Activated CD8-positive, alpha-beta T cell treated with anti-CD3 and anti-CD28 coated beads for 36 hours (primary cell): ENCODE measurements around the gene DAB1. TPM values are rescaled to one million over a fixed set of nuclear protein-coding genes. Genes with fewer than 3 reads are reported as not detected.

Experiments used
- ATAC-seq: fragments of 200-7000 bp; cut with Tn5 transposase; one replicate; pipeline ENCODE4 v1.10.0; 2021; ENCODE audit warnings: mild to moderate bottlenecking, moderate library complexity
- CTCF ChIA-PET: fragments of 350-600 bp; sonication (Branson Sonifier 250); formaldehyde crosslinking; loops from one replicate; lab custom pipeline; 2021; ENCODE audit warnings: antibody characterized with exemption; lab: Charles Lee
- POLR2A ChIA-PET: fragments of 350-600 bp; sonication (Branson Sonifier 250); formaldehyde crosslinking; loops from one replicate; lab custom pipeline; 2021; ENCODE audit warnings: antibody characterized with exemption; lab: Charles Lee
- DNase-seq: peaks from one replicate; pipeline ENCODE4 v3.0.0-alpha.2; 2020
- H3K27ac Mint-ChIP-seq: one replicate; pipeline ENCODE4 v1.8.0; 2021; ENCODE audit warnings: mild to moderate bottlenecking, mixed read lengths
- H3K27me3 Mint-ChIP-seq: one replicate; pipeline ENCODE4 v1.8.0; 2021; ENCODE audit warnings: mixed read lengths
- H3K36me3 Mint-ChIP-seq: one replicate; pipeline ENCODE4 v1.8.0; 2021; ENCODE audit warnings: low read depth, mixed read lengths
- H3K4me1 Mint-ChIP-seq: one replicate; pipeline ENCODE4 v1.8.0; 2021; ENCODE audit warnings: low read depth, mixed read lengths
- H3K4me3 Mint-ChIP-seq: one replicate; pipeline ENCODE4 v1.8.0; 2021; ENCODE audit warnings: mild to moderate bottlenecking, moderate library complexity, mixed read lengths
- H3K9me3 Mint-ChIP-seq: one replicate; pipeline ENCODE4 v1.8.0; 2021; ENCODE audit warnings: mixed read lengths
- intact Hi-C: fragments of 100-400 bp; cut with micrococcal nuclease; formaldehyde crosslinking; loops from one replicate; pipeline ENCODE4 v1.10.0; 2022
- total RNA-seq, 2 experiments: library from RNA; stranded (reverse); gene quantifications; one replicate each; pipeline ENCODE4 v1.2.3, GENCODE V29; 2021
- TF ChIP-seq, protein P1 (sequence below): fragments of 200-600 bp; IDR thresholded peaks from one replicate; pipeline ENCODE4 v1.8.0; 2022; ENCODE audit warnings: antibody characterized with exemption, mild to moderate bottlenecking

Gene DAB1
- total RNA-seq, 2 experiments from 2014 or later: not detected

DNA sequence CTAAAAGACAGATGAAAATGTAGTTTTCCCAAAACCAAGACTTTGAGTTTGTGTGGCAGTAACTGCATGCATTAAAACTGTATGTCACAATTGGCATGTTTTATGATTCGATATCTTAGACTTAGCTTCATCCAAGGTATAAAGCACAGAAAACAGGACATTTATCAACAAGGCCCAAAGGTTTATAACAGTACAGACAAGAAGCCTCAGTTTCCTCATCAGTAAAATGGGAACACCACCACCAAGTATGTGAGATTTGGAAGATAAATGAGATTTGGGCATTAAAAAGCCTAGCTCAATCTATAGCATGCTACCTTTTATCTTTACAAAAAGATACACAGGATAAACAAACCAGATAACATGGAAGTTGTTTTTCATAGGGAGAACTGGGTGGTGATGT, 128.5 kb downstream of the DAB1 start:
- CTCF ChIA-PET: no interaction called here
- ATAC-seq (no peak), DNase-seq (no peak)
- no peak overlapping the region for H3K4me3 Mint-ChIP-seq
- H3K27me3 Mint-ChIP-seq: peaks cover 1% of the 10 kb centered on the region
- intact Hi-C loops: no loop called here
- no peaks in the 10 kb centered on the region for H3K36me3 Mint-ChIP-seq
- no peak overlapping the region for H3K27ac Mint-ChIP-seq
- TF ChIP-seq, protein P1, sequence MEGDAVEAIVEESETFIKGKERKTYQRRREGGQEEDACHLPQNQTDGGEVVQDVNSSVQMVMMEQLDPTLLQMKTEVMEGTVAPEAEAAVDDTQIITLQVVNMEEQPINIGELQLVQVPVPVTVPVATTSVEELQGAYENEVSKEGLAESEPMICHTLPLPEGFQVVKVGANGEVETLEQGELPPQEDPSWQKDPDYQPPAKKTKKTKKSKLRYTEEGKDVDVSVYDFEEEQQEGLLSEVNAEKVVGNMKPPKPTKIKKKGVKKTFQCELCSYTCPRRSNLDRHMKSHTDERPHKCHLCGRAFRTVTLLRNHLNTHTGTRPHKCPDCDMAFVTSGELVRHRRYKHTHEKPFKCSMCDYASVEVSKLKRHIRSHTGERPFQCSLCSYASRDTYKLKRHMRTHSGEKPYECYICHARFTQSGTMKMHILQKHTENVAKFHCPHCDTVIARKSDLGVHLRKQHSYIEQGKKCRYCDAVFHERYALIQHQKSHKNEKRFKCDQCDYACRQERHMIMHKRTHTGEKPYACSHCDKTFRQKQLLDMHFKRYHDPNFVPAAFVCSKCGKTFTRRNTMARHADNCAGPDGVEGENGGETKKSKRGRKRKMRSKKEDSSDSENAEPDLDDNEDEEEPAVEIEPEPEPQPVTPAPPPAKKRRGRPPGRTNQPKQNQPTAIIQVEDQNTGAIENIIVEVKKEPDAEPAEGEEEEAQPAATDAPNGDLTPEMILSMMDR: no peak
- no peaks in the 10 kb centered on the region for H3K4me1 Mint-ChIP-seq
- POLR2A ChIA-PET: no interaction called here
- no peaks in the 10 kb centered on the region for H3K9me3 Mint-ChIP-seq

GRCh38 chr1:57294177-57294576, 129.7 kb downstream of the DAB1 start:
- CTCF ChIA-PET: no interaction called here
- POLR2A ChIA-PET: no interaction called here
- intact Hi-C loops: no loop called here
- Mint-ChIP-seq H3K27me3 (peaks cover 5% of the 10 kb centered on the region), H3K4me1 (no peaks in the 10 kb centered on the region), H3K9me3 (no peaks in the 10 kb centered on the region), H3K4me3 (no peak overlapping the region), H3K36me3 (no peaks in the 10 kb centered on the region), H3K27ac (no peak overlapping the region)
- DNase-seq: no peak
- no peak for ATAC-seq
- TF ChIP-seq, protein P1: no peak

DNA sequence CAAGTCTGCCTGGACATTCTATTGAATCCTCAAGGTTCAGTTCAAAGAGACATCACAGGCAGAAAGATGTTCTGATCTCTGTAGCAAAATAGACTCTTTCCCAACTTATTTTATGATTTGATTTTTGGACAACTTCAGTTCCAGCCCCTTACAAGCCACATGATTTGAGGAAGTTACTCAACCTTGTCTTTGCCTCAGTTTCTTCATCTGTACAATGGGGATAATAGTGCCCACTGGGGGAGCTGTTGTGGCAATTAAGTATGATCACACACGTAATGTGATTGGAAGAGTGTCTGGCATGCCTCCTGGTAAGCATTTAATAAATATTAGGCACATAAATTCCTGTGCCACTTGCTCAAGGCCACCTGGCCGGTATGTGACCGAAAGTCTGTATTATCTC, 130.6 kb downstream of the DAB1 start:
- intact Hi-C loops: no loop called here
- TF ChIP-seq, protein P1: no peak
- ATAC-seq (no peak), DNase-seq (no peak)
- H3K4me3 Mint-ChIP-seq: no peak overlapping the region
- no peaks in the 10 kb centered on the region for H3K9me3 Mint-ChIP-seq
- H3K36me3 Mint-ChIP-seq: no peaks in the 10 kb centered on the region
- H3K27me3 Mint-ChIP-seq: peaks cover 8% of the 10 kb centered on the region
- CTCF ChIA-PET: no interaction called here
- POLR2A ChIA-PET: interaction anchor here (1.1 kb wide), 1 partner anchor 18 kb away, joined by 3 read pairs; no protein-coding TSS in a partner anchor
- H3K4me1 Mint-ChIP-seq: no peaks in the 10 kb centered on the region
- no peak overlapping the region for H3K27ac Mint-ChIP-seq

DNA sequence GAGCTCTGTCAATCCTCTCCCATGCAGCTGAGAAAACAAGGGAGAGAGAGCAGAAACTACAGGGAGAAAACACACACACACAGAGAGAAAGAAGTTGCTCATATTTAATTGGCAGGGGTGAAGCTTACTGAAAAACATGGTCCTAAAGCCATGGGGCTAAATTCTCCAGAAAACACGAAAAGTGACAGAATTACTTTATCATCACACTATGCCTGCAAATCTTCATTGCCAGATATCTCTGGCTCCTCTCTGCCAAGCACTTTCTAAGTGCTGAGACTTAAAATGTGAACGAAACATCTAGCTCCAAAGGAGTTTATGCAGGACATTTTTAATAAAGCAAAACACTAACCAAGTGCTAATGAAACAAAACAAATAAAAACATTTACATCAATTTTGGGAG, 134.1 kb downstream of the DAB1 start:
- Mint-ChIP-seq H3K36me3 (no peaks in the 10 kb centered on the region), H3K4me1 (no peaks in the 10 kb centered on the region), H3K27ac (no peak overlapping the region), H3K9me3 (no peaks in the 10 kb centered on the region), H3K27me3 (peaks cover 10% of the 10 kb centered on the region), H3K4me3 (no peak overlapping the region)
- DNase-seq (no peak), ATAC-seq (no peak)
- ChIA-PET POLR2A (no interaction called here), CTCF (no interaction called here)
- intact Hi-C loops: no loop called here
- TF ChIP-seq, protein P1: no peak

DNA sequence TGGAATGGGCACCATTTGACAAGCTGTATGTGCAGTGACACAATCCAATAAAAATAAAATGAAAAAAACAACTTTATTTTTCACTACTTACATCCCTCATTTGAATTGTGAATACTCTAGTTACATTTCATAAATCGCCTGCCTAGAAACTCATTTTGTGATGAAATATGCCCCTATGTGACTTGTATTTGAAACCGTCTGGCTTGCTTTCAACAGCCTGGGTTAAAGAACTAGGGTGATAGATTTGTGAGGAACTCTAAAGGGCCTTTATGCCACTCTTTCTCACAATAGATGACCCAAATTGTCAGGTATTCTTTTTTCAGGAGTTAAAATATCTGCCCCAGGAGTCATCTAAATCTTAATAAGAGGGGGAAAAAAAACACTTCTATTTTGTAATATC, 137.9 kb downstream of the DAB1 start:
- ChIA-PET POLR2A (no interaction called here), CTCF (no interaction called here)
- no peak overlapping the region for H3K27ac Mint-ChIP-seq
- no peaks in the 10 kb centered on the region for H3K9me3 Mint-ChIP-seq
- peaks cover 10% of the 10 kb centered on the region for H3K27me3 Mint-ChIP-seq
- TF ChIP-seq, protein P1: no peak
- intact Hi-C loops: no loop called here
- no peak overlapping the region for H3K4me3 Mint-ChIP-seq
- ATAC-seq (no peak), DNase-seq (no peak)
- no peaks in the 10 kb centered on the region for H3K4me1 Mint-ChIP-seq
- H3K36me3 Mint-ChIP-seq: no peaks in the 10 kb centered on the region
